CD4-positive, alpha-beta T cell (primary cell): ENCODE measurements around the gene FOXJ3. TPM values are rescaled to one million over a fixed set of nuclear protein-coding genes. Genes with fewer than 3 reads are reported as not detected.

Experiments
- ATAC-seq: fragments of 200-7000 bp; cut with Tn5 transposase; one replicate; pipeline ENCODE4 v1.10.0; 2022; ENCODE audit warnings: mild to moderate bottlenecking; ENCODE audit not compliant: poor library complexity
- CTCF ChIA-PET: fragments of 350-600 bp; sonication (Branson Sonifier 250); formaldehyde crosslinking; loops from one replicate; lab custom pipeline; 2021; ENCODE audit warnings: antibody characterized with exemption, inconsistent platforms; lab: Charles Lee
- POLR2A ChIA-PET: fragments of 350-600 bp; sonication (Branson Sonifier 250); formaldehyde crosslinking; loops from one replicate; lab custom pipeline; 2021; ENCODE audit warnings: antibody characterized with exemption, inconsistent platforms; lab: Charles Lee
- DNase-seq, 14 experiments: peaks; one replicate each; pipeline ENCODE4 v3.0.0-alpha.2; 2013 to 2020; ENCODE audit warnings: mixed read lengths in 2 of 14
- H3K27ac ChIP-seq, 2 donors: one replicate each; pipeline versions ENCODE4 v1.5.1 to v1.7.0; 2013; ENCODE audit warnings: low read length in 2 of 2, low read depth in 1 of 2, mild to moderate bottlenecking in 1 of 2
- H3K27me3 ChIP-seq, 2 experiments: 1 replicate in 1 of 2; 2 replicates in 1 of 2; pipeline versions ENCODE4 v1.6.1 to v1.7.0; 2013; ENCODE audit warnings: low read length in 2 of 2, control low read depth in 1 of 2, mild to moderate bottlenecking in 1 of 2, moderate library complexity in 1 of 2; ENCODE audit not compliant: insufficient read depth in 2 of 2, control insufficient read depth in 1 of 2
- H3K36me3 ChIP-seq: one replicate; pipeline ENCODE4 v1.6.1; 2013; ENCODE audit warnings: low read length, control low read depth; ENCODE audit not compliant: insufficient read depth
- H3K4me1 ChIP-seq: one replicate; pipeline ENCODE4 v1.6.1; 2013; ENCODE audit warnings: low read length, control low read depth; ENCODE audit not compliant: insufficient read depth
- H3K4me3 ChIP-seq: one replicate; pipeline ENCODE4 v1.5.1; 2013; ENCODE audit warnings: mild to moderate bottlenecking, low read length, moderate library complexity
- H3K9me3 ChIP-seq, 2 experiments: 1 replicate in 1 of 2; 2 replicates in 1 of 2; pipeline versions ENCODE4 v1.6.1 to v1.7.0; 2013; ENCODE audit warnings: low read length in 2 of 2, mild to moderate bottlenecking in 2 of 2, control low read depth in 1 of 2, moderate library complexity in 1 of 2; ENCODE audit not compliant: control insufficient read depth in 1 of 2, insufficient read depth in 1 of 2
- H3K27ac Mint-ChIP-seq: one replicate; pipeline ENCODE4 v1.8.0; 2020; ENCODE audit warnings: mixed read lengths
- H3K27me3 Mint-ChIP-seq: one replicate; pipeline ENCODE4 v1.8.0; 2021; ENCODE audit warnings: mixed read lengths
- H3K36me3 Mint-ChIP-seq: one replicate; pipeline ENCODE4 v1.8.0; 2021; ENCODE audit warnings: low read depth, mixed read lengths
- H3K4me1 Mint-ChIP-seq: one replicate; pipeline ENCODE4 v1.8.0; 2021; ENCODE audit warnings: low read depth, mixed read lengths
- H3K4me3 Mint-ChIP-seq: one replicate; pipeline ENCODE4 v1.8.0; 2020; ENCODE audit warnings: mild to moderate bottlenecking, mixed read lengths
- H3K9me3 Mint-ChIP-seq: one replicate; pipeline ENCODE4 v1.8.0; 2020; ENCODE audit warnings: mixed read lengths
- CTCF ChIP-seq: fragments of 200-600 bp; IDR thresholded peaks from one replicate; pipeline ENCODE4 v1.8.0; 2022; ENCODE audit warnings: antibody characterized with exemption, mild to moderate bottlenecking
- intact Hi-C, 2 experiments: fragments of 100-400 bp; cut with DNase I in 1 of 2; cut with micrococcal nuclease in 1 of 2; formaldehyde crosslinking; loops; one replicate each; pipeline versions ENCODE4 v1.15.1 to v1.9.0; 2023 to 2025; cut with DNase I, micrococcal nuclease
- total RNA-seq, 174 experiments: library from RNA in 2 of 174; stranded (reverse) in 2 of 174; gene quantifications; one replicate each; pipeline ENCODE4 v1.2.3 and lab custom pipeline; 2021 to 2026

FOXJ3 gene
- total RNA-seq, 2 experiments from 2014 or later: 73.1 to 74.9 TPM

- no peak for TF ChIP-seq CTCF
- Mint-ChIP-seq H3K4me3 (no peak overlapping the region), H3K9me3 (no peaks in the 10 kb centered on the region), H3K36me3 (no peaks in the 10 kb centered on the region), H3K4me1 (no peaks in the 10 kb centered on the region), H3K27ac (no peak overlapping the region), H3K27me3 (peaks cover 4% of the 10 kb centered on the region)
- Histone ChIP-seq H3K36me3 (no peaks in the 10 kb centered on the region), H3K4me3 (no peak overlapping the region), H3K27me3 (peaks cover 0 to 2% of the 10 kb centered on the region in 2 experiments), H3K27ac (no peak overlapping the region), H3K9me3 (no peaks in the 10 kb centered on the region), H3K4me1 (no peaks in the 10 kb centered on the region)
- intact Hi-C loops: no loop called here
- ATAC-seq (no peak), DNase-seq (no peak)
- ChIA-PET CTCF (no interaction called here), POLR2A (no interaction called here)
These were observed 201.6 kb downstream of the FOXJ3 start for GRCh38 chr1:42133390-42133789.

GRCh38 chr1:42130061-42130660, 204.9 kb downstream of the FOXJ3 start:
- Histone ChIP-seq H3K36me3 (no peaks in the 10 kb centered on the region), H3K9me3 (no peaks in the 10 kb centered on the region), H3K4me1 (no peaks in the 10 kb centered on the region), H3K4me3 (no peak overlapping the region), H3K27ac (no peak overlapping the region), H3K27me3 (no peaks in the 10 kb centered on the region)
- ATAC-seq (no peak), DNase-seq (no peak)
- Mint-ChIP-seq H3K27ac (no peak overlapping the region), H3K27me3 (peaks cover 8% of the 10 kb centered on the region), H3K4me1 (no peaks in the 10 kb centered on the region), H3K4me3 (no peak overlapping the region), H3K36me3 (no peaks in the 10 kb centered on the region), H3K9me3 (no peaks in the 10 kb centered on the region)
- POLR2A ChIA-PET: no interaction called here
- intact Hi-C loops: no loop called here
- TF ChIP-seq CTCF: no peak
- CTCF ChIA-PET: no interaction called here

GRCh38 chr1:42128964-42129363, 206.1 kb downstream of the FOXJ3 start:
- Histone ChIP-seq H3K4me1 (no peaks in the 10 kb centered on the region), H3K9me3 (no peaks in the 10 kb centered on the region), H3K27ac (no peak overlapping the region), H3K4me3 (no peak overlapping the region), H3K36me3 (no peaks in the 10 kb centered on the region), H3K27me3 (no peaks in the 10 kb centered on the region)
- intact Hi-C loops: no loop called here
- no peak for DNase-seq
- no peaks in the 10 kb centered on the region for H3K4me1 Mint-ChIP-seq
- ATAC-seq: no peak
- H3K9me3 Mint-ChIP-seq: no peaks in the 10 kb centered on the region
- peaks cover 8% of the 10 kb centered on the region for H3K27me3 Mint-ChIP-seq
- H3K36me3 Mint-ChIP-seq: no peaks in the 10 kb centered on the region
- ChIA-PET CTCF (no interaction called here), POLR2A (no interaction called here)
- TF ChIP-seq CTCF: no peak
- no peak overlapping the region for H3K27ac Mint-ChIP-seq
- H3K4me3 Mint-ChIP-seq: no peak overlapping the region
